Colonic mucosa (tissue), 4 donors: ENCODE data around the gene TEX2. TPM values are rescaled to one million over a fixed set of nuclear protein-coding genes. Genes with fewer than 3 reads are reported as not detected.

ENCODE experiments used
- DNase-seq: peaks from one replicate; pipeline ENCODE4 v3.0.0-alpha.2; 2020
- H3K27ac ChIP-seq: fragments of 200-600 bp; one replicate; pipeline ENCODE4 v1.8.0; 2021
- H3K27me3 ChIP-seq: fragments of 200-600 bp; one replicate; pipeline ENCODE4 v1.8.0; 2021
- H3K36me3 ChIP-seq: fragments of 200-600 bp; one replicate; pipeline ENCODE4 v1.8.0; 2021
- H3K4me1 ChIP-seq: fragments of 200-600 bp; one replicate; pipeline ENCODE4 v1.8.0; 2021; ENCODE audit warnings: mild to moderate bottlenecking
- H3K4me3 ChIP-seq: fragments of 200-600 bp; one replicate; pipeline ENCODE4 v1.8.0; 2021
- H3K9ac ChIP-seq, 2 donors: one replicate each; pipeline ENCODE4 v1.7.0; 2013; ENCODE audit warnings: control low read depth in 2 of 2, low read depth in 2 of 2, low read length in 2 of 2
- H3K9me3 ChIP-seq: fragments of 200-600 bp; one replicate; pipeline ENCODE4 v1.8.0; 2021
- intact Hi-C: fragments of 100-400 bp; cut with DNase I; formaldehyde crosslinking; loops from one replicate; pipeline ENCODE4 v1.14.1; 2022
- total RNA-seq, 2 donors: library from RNA; stranded (reverse); fragmentation: NEBNext Ultra II Directional in 1 of 2; extraction: Animal tissue kit (Norgen Biotek cat#: 25700) in 1 of 2; gene quantifications; one replicate each; pipeline ENCODE4 v1.2.1, GENCODE V29; 2021
- TF ChIP-seq, protein P1 (sequence below): fragments of 200-600 bp; IDR thresholded peaks from one replicate; pipeline ENCODE4 v1.8.0; 2022; ENCODE audit warnings: antibody characterized with exemption, mild to moderate bottlenecking
- donor health status: healthy.
- donor health status: DM: no; HTN: no; CAD: no.
- donor health status: DM: no; HTN: no; CAD: no.

TEX2 gene
- total RNA-seq, 2 donors from 2014 or later, result 29.0 to 29.7 TPM

- TF ChIP-seq, protein P1, sequence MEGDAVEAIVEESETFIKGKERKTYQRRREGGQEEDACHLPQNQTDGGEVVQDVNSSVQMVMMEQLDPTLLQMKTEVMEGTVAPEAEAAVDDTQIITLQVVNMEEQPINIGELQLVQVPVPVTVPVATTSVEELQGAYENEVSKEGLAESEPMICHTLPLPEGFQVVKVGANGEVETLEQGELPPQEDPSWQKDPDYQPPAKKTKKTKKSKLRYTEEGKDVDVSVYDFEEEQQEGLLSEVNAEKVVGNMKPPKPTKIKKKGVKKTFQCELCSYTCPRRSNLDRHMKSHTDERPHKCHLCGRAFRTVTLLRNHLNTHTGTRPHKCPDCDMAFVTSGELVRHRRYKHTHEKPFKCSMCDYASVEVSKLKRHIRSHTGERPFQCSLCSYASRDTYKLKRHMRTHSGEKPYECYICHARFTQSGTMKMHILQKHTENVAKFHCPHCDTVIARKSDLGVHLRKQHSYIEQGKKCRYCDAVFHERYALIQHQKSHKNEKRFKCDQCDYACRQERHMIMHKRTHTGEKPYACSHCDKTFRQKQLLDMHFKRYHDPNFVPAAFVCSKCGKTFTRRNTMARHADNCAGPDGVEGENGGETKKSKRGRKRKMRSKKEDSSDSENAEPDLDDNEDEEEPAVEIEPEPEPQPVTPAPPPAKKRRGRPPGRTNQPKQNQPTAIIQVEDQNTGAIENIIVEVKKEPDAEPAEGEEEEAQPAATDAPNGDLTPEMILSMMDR, result no peak
- H3K9ac ChIP-seq, result no peak overlapping the region
- H3K27me3 ChIP-seq, result no peaks in the 10 kb centered on the region
- H3K4me3 ChIP-seq, result no peak overlapping the region
- no peak overlapping the region for H3K27ac ChIP-seq
- H3K36me3 ChIP-seq, result no peaks in the 10 kb centered on the region
- no peaks in the 10 kb centered on the region for H3K9me3 ChIP-seq
- no peak for DNase-seq
- intact Hi-C loops, result no loop called here
- peaks cover 4% of the 10 kb centered on the region for H3K4me1 ChIP-seq
Measured at GRCh38 chr17:64277831-64278562, 14.9 kb upstream of the TEX2 start.

DNA sequence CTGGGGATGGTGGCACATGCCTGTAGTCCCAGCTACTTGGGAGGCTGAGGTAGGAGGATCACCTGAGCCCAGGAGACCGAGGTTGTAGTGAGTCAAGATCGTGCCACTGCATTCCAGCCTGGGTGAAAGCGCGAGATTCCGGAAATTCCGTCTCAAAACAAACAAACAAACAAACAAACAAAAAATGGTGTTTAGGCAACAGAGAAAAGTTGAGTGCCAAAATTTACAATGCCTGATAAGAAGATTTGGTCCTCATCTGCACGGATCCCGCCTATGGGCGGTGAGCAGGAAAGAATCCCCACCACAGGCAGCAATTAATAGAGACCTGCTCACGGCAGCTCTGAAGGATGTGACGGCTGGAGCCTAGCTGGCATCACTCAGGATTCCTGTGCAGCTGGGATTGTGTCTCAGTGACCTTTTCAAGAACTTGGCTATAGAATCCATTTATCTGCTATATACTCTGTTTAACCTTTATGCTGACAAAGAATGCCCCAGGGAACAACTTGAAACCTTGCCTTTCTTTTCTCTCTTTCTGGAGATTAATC, 14.0 kb upstream of the TEX2 start:
- Histone ChIP-seq H3K4me1 (peaks cover under 1% of the 10 kb centered on the region), H3K36me3 (no peaks in the 10 kb centered on the region), H3K4me3 (no peak overlapping the region), H3K9me3 (no peaks in the 10 kb centered on the region), H3K9ac (no peak overlapping the region), H3K27ac (no peak overlapping the region), H3K27me3 (no peaks in the 10 kb centered on the region)
- intact Hi-C loops, result no loop called here
- TF ChIP-seq, protein P1, result no peak
- no peak for DNase-seq

GRCh38 chr17:64275016-64275415, 12.0 kb upstream of the TEX2 start:
- intact Hi-C loops, result no loop called here
- TF ChIP-seq, protein P1, result no peak
- DNase-seq, result no peak
- Histone ChIP-seq H3K4me1 (no peaks in the 10 kb centered on the region), H3K27ac (no peak overlapping the region), H3K9ac (no peak overlapping the region), H3K36me3 (no peaks in the 10 kb centered on the region), H3K27me3 (no peaks in the 10 kb centered on the region), H3K4me3 (no peak overlapping the region), H3K9me3 (no peaks in the 10 kb centered on the region)

DNA sequence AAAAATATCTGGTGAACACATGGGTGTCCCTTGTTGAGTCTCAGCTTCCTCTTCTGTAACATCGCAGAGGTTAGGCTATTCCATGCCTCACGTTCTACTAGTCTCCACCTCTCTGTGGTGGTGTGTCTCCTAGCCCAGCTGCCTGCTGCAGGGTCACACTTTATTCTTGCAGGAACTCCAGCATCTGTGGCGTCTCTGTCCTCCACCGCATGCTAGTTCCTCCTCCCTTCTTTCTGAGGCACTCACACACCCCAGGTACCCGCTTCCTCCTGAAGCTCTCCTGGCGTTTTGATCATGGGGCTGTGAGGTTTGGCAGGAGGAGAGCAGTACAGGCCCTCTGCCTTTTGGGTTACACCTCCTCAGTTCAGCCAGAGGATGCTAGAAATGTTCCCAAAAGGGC, 9.9 kb upstream of the TEX2 start:
- Histone ChIP-seq H3K36me3 (no peaks in the 10 kb centered on the region), H3K4me3 (no peak overlapping the region), H3K27ac (no peak overlapping the region), H3K27me3 (no peaks in the 10 kb centered on the region), H3K9ac (no peak overlapping the region), H3K9me3 (no peaks in the 10 kb centered on the region), H3K4me1 (no peaks in the 10 kb centered on the region)
- intact Hi-C loops, result no loop called here
- TF ChIP-seq, protein P1, result no peak
- no peak for DNase-seq

- no peaks in the 10 kb centered on the region for H3K9me3 ChIP-seq
- no peaks in the 10 kb centered on the region for H3K27me3 ChIP-seq
- no peak overlapping the region for H3K4me3 ChIP-seq
- TF ChIP-seq, protein P1, result no peak
- no peak for DNase-seq
- intact Hi-C loops, result no loop called here
- H3K27ac ChIP-seq, result no peak overlapping the region
- no peaks in the 10 kb centered on the region for H3K36me3 ChIP-seq
- H3K9ac ChIP-seq, result no peak overlapping the region
- H3K4me1 ChIP-seq, result no peaks in the 10 kb centered on the region
Measured at GRCh38 chr17:64270885-64271284, 7.8 kb upstream of the TEX2 start.
